Measurements from ENCODE around the gene MIS12.

MIS12 gene

GRCh38 chr17:5500589-5501391, 14.4 kb downstream of the MIS12 start:
- DNase-seq: peak; percentile 68

DNA sequence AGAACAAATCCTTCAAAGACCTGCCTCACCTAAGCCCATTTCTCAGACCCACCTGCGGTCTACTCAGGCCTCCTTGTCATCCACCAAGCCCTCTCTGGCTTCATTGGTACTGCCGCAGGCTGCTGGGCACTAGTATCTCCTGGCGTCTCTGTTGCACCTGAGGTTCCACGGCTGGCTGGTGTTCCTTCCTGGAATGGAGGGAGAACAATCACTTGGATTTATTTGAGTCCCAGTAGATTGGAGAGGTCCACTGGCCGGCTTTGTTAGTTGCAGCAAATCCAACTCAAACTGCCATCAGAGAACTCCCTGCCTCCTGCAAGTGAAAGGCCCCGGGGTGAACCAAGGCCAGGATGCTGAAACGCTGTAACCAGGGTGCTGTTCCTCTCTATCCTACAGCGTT, 15.3 kb downstream of the MIS12 start:
- DNase-seq: no peak

GRCh38 chr17:5502552-5502951, 16.2 kb downstream of the MIS12 start:
- DNase-seq: no peak

- DNase-seq: no peak
These were observed 19.9 kb downstream of the MIS12 start for GRCh38 chr17:5506307-5506706.

DNA sequence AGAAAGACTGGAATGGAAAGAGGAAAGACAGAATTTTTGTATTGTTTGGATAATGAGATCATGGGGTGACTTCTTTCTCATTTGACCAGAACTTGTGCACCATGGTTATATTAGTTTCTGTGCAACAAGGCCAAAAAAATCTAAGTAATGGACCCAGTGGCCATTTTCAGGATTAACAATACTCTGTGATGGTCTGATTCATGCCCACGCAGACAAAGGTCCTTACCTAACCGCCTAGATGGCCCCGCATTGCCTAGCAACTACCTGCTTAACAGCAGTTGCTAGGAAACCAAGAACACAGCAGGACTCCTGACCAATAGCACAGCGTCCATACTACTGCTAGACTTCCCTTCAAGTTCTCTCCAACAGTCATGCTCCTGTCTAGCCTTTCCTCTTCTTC, 22.4 kb downstream of the MIS12 start:
- DNase-seq: no peak

DNA sequence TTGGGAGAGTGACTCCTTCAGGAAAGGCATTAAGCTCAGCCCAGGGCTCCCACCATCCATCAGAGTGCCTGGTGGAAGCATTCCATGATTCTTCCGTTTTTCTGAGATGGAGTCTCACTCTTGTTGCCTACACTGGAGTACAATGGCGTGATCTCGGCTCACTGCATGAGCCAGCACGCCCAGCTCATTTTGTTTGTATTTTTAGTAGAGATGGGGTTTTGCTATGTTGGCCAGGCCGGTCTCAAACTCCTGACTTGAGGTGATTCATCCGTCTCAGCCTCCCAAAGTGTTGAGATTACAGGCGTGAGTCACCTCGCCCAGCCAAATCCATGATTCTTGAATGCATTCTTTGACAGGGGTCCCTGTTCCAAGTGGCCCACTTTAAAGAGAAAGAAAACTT, 23.1 kb downstream of the MIS12 start:
- DNase-seq: no peak

- no peak for DNase-seq
These were observed 24.4 kb downstream of the MIS12 start for GRCh38 chr17:5510771-5511170.

GRCh38 chr17:5511401-5512225, 25.2 kb downstream of the MIS12 start:
- no peak for DNase-seq

DNA sequence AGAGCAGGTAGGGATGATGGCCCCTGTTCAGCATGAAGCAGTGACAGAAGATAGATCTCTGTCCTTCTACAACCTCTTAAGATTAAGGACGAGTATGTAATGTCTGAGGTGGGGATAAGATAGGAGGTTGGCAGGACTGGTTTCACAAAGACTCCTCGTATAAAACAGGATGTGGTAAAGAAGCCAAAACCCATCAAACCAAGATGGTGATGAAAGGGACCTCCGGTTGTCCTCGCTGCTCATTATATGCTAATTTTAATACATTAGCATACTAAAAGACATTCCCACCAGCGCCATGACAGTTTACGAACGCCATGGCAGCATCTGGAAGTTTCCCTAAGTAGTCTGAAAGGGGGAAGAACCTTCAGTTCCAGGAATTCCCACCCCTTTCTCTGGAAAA, 27.3 kb downstream of the MIS12 start:
- DNase-seq: no peak

GRCh38 chr17:5514976-5515375, 28.6 kb downstream of the MIS12 start:
- no peak for DNase-seq

DNA sequence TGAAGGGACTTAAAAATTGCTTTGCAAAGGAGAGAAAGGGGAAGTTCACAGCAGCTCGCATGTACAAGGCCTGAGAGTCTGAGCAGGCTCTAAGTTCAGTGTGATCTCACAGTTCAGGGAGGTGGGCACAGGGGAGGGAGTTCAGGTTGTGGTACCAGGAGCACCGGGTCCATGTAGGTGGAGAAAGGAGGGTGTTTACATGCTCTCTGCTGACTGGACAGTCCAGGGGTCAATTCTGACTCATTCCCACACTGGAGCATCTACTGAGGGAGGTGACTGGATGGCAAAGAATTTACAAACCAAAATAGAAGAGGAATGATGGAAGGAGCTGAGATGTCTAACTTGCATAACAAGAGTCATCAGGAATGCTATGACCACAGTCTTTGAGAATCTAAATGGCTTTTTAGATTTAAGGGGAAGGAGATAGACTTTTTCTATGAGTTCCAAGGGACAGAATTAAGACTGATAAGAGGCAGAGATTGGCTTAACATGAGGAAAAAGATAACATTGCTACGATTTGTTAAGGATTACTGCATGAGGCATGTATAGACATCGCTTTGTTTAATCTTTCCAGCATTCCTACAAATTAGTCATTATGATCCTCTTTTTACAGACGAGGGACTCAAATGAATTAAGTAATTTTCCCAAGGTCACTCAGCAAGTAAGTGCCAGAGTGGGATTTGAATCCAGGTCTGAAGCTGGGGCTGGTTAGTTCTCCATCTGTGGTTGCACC, 29.9 kb downstream of the MIS12 start:
- DNase-seq: no peak

DNA sequence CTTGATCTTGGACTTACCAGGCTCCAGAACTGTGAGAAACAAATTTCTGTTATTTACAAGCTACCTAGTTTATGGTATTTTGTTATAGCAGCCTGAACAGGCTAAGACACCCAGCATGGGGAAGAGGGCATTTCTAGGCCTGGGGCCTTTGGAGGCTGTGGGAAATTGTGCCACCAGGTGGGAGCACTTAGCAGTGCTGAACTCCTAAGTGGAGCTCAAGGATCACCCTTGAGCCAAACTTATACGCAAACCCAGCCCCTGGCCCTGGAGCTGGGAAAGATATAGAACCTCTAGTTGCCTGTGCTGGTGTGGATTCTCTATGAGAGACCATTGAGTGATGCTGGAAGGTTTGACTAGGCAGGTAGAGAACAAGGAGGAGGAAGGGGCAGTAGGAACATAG, 36.1 kb downstream of the MIS12 start:
- no peak for DNase-seq

DNA sequence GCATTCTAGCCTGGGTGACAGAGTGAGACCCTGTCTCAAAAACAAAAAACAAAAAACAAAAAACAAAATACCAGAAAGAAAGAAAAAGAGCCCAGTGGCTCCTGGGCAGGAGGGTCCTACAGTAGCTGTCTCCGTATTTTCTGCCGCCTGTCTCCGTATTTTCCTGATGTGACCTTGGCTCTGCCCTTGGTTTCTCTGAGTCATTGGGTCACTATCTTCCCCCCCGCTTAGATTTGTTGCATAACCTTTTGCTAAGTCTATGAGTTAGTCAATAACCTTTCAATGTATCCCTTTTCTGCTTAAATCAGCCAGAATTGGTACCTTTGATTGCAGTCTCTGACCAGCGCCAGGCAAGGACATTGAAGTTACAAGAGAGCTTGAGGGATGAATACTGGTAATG, 36.9 kb downstream of the MIS12 start:
- no peak for DNase-seq

GRCh38 chr17:5526821-5527598, 40.6 kb downstream of the MIS12 start:
- no peak for DNase-seq

DNA sequence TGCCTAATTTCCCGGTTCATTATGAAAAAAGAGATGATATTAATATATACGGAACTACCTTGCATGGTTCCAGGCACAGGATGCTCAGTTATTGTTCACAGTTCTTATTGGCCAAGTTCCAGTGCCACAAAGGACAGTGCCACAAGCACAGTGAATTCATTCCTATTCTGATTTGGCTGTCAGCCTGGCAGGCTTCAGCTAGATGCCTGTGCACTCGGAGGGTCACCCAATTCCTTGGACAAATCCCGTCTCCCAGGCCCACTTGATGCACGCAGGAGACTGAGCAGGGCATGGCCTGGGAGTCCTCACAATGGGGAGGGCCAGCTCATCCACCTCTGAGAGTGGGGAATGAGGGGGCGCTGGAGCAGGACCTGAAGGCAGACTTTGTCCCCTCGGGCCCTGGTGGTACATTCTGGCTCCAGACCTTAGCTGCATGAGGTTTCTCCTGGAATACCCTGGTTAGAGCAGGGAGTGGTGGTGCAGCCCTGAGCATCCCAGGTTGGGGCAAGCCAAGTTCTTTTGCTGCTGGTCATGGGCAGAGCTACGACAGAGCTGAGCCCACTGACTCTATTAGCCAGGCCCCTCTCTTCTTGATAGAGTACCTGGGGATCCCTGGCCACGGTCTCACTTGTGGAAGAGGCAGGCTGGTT, 41.4 kb downstream of the MIS12 start:
- DNase-seq: no peak

- no peak for DNase-seq
These were observed 44.1 kb downstream of the MIS12 start for GRCh38 chr17:5530265-5531084.

DNA sequence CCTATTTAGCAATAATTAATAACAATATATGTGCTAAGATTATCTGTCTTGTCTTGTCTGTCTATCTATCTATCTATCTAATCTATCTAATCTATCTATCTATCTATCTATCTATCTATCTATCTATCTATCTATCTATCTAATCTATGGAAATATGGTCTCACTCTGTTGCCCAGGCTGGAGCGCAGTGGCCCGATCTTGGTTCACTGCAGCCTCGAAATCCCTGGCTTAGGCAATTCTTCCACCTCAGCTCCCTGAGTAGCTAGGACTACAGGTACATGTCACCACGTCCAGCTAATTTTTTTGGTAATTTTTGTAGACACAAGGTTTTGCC, 44.7 kb downstream of the MIS12 start:
- DNase-seq: no peak

DNA sequence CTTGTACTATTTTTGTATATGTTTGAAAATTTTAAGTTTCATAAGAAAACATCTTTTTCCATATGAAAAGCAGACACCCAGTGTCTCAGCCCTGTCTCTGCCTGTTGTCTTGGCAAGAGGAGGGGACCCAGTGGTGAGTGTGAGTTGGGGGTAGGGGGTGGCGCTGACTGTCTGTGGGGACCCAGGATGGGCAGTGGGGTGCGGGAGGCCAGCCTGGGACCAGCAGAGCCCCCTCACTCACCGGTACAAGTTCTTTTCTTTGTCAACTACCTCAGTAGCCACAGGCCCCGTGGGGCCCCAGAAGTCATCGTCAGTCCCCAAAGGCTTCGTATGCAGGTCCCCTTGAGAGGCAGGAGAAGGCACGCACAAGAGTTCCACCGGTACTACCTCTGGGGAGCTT, 46.2 kb downstream of the MIS12 start:
- DNase-seq: no peak

DNA sequence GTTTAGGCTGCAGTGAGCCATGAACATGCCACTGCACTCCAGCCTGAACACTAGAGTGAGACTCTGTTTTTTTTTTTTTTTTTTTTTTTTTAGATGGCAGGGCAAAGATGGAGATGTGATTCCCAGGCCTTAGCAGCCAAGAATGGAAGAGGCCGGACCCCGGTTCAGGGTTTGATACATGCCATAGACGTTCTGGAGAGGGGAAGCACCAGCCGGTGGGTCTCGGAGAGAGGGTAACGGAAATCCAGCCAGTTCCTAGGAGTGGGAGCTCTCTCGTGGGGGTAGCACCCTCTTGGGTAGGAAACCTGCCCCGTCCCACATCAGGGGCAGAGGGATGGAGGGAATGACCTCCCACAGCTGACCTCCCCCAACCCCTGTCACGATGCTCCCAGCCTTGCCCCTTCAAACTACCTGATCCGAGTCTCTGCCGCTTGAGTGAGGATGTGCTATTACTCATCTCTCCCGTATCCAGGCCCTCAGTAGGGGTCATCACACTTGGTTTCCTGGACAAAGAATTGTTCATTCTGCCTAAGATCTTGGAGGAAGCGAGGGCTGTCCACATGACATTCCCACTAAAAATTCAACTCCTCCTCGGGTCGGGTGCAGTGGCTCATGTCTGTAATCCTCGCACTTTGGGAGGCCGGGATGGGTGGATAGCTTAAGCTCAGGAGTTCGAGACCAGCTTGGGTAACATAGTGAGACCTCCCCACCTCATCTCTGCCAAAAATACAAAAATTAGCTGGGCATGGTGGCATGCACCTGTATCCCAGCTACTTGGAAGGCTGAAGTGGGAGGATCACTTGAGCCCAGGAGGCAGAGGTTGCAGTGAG, 47.3 kb downstream of the MIS12 start:
- DNase-seq: no peak

- no peak for DNase-seq
These were observed 49.1 kb downstream of the MIS12 start for GRCh38 chr17:5535436-5535835.

Measured in activated gamma-delta T cell (primary cell).